ENCODE measurements around the gene MFSD2A.
"Not testable (repeated sequence)": the region's sequence is repeated elsewhere in the genome, so short reads cannot be mapped to it uniquely, and the experiment has no call there.

MFSD2A gene

DNA sequence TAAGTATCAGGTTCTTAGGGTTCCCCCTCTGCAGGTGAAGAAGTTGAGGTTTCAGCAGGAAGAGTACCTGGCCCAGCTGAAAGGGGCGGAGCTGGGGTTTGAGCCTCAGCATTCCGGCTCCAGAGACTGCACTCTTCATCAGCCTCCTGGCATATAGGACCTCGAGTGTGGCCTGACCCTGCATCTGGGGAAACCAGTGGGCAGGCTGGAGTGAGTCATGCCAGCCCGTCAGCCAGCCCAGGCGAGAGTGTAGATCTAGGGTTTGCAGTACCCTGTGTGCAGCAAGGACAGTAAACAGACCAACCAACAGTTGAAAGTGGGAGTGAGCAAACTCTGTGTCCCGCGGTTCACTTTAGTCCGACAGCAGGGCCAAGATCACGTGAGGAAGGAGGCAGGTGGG is 14.1 kb downstream of the MFSD2A start:
- DNase-seq (ENCODE audit: low read depth), result no peak

DNA sequence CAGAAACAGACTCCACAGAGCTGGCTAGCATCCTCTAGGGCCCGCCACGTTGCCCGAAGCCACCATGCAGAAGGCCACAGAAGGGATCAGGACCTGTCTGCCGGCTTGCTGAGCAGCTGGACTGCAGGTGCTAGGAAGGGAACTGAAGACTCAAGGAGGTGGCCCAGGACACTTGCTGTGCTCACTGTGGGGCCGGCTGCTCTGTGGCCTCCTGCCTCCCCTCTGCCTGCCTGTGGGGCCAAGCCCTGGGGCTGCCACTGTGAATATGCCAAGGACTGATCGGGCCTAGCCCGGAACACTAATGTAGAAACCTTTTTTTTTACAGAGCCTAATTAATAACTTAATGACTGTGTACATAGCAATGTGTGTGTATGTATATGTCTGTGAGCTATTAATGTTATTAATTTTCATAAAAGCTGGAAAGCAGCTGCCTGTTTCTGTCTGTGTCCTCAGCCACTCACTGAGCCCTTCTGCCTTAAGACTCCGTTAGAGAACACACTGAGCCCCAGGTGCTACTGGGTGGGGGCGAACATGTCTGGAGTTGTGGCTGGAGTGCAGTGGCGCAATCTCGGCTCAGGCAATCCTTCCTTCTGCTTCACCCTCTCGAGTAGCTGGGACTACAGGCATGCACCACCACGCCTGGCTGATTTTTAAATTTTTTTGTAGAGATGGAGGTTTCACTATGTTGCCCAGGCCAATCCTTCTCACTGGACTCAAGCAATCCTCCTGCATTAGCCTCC is 14.8 kb downstream of the MFSD2A start:
- no peak for DNase-seq (ENCODE audit: low read depth)

DNA sequence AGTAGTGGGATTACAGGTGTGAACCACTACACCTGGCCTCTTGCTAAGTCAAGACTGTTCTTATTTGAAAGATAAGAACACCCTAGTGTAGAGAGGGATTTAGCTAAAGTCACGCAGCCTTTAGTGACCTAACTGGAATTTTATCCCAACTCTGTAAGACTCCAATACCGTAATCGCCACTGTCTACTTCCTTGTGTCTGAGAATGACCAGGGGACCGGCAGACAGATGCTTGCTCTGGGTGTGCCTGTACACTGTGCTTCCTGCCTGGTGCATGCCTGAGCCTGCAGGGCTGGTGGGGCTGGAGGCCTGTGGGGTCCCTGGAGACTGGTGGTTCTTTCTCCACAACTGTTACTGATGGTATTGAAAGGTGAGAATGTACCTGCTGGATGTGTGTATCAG is 15.3 kb downstream of the MFSD2A start:
- DNase-seq (ENCODE audit: low read depth), result no peak

DNA sequence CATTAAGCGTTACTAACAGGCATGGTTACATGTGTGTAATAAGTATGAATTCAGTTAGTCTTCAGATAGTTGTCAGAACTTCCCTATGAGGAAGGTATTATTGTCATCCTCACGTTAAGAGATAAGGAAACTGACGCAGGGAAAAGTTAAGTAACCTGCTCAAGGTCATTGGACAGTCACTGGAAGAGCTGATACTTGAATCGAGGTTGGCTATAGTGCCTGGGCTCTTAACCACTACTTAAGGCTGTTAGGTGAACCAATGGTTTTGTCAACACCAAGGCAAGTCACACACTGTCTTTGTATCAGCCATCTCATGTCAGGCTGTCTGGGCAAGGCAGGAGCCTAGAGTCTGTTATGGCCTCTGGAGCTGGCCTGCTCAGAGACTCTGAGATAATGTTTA is 16.2 kb downstream of the MFSD2A start:
- no peak for DNase-seq (ENCODE audit: low read depth)

DNA sequence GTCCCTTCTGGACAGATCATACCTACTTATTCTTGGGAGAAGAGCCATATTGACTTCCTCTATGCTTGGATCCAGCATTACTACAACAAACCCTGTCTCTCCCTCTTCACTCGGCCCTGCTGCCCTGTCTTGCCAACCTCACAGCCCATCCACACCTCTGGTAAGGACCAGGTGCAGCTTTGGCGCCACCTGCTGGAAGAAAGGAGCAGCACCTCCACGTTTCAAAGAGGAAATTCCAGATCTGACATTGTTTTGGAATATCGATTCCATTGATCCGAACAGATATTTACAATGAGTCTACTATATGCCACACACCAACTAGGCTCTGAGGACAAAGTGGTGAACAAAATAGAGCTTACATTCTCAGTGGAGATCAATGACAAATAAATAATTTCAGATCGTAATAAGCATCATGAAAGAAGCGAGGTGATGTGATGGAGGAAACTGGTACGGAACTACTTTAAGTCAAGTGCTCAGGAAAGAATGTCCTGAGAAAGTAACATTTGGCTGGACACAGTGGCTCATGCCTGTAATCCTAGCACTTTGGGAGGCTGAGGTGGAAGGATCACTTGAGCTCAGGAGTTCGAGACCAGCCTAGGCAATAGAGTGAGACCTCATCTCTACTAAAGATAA is 18.7 kb downstream of the MFSD2A start:
- peak; percentile 61 for DNase-seq (ENCODE audit: low read depth)

DNA sequence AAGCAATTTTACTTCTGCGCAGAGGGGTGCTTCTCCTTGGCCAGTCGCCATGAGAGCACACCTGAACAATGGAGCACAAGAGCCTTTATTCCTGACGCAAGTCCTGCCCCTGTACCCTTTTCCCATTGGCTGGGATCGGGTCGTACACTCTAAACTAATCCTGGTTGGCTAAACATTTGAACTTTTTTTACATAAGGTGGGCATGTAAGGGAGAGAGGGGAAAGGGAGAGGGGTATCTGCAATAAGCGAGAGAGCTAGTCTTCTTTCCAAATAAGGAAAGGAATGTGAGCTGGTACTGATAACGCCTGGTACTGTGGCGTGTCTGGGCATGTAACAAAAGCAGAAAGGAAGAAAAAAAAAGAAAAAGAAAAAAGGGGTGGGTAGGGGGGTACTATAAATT is 21.8 kb downstream of the MFSD2A start:
- no peak for DNase-seq (ENCODE audit: low read depth)

DNA sequence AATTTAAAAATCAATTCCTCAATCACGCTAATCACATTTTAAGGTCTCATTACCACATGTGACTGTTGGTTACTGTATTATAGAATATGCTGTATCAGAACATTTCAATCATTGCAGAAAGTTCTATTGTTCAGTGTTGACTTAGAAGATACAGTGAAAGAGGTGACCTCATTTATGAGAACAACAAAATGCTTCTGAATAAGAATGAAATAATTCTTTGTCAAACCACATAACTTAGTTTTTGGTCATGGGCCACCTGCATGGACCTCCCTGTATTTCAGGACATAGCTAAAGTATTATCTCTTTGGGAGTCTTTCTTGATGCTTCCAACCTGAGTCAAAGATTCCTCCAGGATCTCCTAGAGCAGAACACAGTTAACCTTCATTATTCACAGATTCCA is 22.3 kb downstream of the MFSD2A start:
- DNase-seq (ENCODE audit: low read depth), result no peak

DNA sequence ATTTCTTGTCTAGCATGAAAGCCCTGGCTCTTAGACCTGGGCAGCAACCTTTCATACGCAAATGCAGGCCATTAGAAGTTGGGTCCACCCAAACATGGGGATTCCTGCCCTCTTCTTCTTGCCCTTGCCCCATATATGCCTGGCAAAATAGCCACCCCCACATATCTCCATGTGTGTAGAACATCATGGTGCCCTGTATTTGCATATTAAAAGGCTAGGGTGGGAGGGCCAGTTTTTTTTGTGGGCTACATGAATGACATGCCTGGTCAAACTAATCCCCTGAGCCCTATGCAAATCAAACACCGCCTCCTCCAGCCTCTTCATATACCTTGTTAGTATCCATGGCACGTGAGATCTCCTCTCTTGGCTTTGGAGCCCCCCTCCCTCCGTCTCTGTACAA is 24.7 kb downstream of the MFSD2A start:
- DNase-seq (ENCODE audit: low read depth), result no peak

DNA sequence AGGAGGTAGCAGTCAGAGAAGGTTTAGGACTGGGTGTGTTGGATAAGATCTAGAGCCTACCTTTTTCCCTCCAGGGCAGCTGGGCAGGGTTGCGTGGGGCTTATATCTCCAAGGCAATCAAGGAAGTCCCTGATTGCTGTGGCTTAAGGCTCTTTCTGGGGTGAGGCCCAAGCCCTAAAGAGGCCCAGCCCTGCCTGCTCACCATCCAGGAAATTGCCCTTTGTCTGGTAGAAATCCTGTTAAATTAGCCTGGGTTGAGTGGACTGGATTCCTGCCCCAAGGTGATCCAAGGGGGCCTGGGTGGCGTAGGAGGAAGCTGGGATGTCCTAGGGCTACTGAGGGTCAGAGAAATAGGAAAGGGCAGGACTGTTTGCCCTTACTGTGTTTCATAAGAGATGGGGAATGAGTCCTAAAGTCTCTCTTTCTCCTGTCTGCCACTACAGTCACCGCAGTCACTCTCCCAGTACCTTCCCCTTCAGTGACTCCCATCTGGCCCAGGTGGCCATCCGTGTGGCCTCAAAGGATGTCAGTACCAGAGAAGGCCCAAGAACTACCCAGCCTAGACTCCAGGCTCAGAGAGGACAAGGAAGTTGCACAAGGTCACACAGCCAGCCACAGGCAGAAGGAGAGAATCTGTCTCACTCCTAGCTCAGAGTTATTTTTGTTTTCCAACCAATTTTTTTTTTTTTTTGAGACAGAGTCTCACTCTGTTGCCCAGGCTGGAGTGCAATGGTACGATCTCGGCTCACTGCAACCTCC is 25.8 kb downstream of the MFSD2A start:
- no peak for DNase-seq (ENCODE audit: low read depth)

DNA sequence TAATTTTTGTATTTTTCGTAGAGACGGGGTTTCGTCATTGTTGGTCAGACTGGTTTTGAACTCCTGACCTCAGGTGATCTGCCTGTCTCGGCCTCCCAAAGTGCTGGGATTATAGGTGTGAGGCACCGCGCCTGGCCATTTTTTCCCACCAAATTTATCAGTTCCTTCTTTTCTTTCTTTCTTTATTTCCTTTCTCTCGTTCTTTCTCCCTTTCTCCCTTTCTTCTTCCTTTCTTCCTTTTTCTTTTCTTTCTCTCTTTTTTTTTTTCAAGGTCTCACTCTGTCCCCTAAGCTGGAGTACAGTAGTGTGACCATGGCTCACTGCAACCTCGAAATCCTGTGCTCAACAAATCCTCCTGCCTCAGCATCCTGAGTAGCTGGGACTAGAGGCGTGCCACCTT is 26.4 kb downstream of the MFSD2A start:
- DNase-seq (ENCODE audit: low read depth), result no peak

DNA sequence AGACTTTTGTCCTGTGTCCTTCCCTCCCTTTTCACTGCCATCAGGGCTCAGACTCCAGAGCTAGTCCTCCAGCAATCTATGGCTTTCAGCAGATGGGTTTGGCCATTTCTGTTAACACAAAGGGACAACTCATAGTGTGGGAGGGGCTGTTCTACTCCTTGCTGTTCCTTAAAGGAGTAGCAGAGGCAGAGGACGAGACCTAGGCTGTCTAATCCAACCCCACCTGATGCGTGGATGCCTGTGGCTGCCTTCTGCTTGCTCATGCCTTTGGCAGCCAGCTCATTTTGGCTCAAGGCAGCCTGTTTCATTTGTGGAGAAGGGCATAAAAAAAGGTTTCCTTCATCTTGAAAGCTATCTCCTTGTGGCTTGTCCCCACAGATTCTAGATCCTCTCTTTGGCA is 27.0 kb downstream of the MFSD2A start:
- no peak for DNase-seq (ENCODE audit: low read depth)

DNA sequence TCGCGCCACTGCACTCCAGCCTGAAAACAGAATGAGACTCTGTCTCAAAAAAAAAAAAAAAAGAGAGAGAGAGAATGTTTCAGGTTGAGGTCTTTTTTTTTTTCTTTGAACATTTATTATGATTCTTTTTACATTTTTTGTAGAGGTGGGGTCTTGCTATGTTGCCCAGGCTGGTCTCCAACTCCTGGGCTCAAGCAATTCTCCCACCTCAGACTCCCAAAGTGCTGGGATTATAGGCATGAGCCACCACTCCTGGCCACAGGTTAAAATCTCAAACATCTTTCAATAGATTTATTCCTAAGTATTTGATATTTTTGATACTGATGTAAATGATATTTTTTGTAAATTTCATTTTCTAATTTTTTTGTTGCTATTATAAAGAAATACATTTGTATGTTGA is 29.5 kb downstream of the MFSD2A start:
- DNase-seq (ENCODE audit: low read depth), result not testable (repeated sequence)

DNA sequence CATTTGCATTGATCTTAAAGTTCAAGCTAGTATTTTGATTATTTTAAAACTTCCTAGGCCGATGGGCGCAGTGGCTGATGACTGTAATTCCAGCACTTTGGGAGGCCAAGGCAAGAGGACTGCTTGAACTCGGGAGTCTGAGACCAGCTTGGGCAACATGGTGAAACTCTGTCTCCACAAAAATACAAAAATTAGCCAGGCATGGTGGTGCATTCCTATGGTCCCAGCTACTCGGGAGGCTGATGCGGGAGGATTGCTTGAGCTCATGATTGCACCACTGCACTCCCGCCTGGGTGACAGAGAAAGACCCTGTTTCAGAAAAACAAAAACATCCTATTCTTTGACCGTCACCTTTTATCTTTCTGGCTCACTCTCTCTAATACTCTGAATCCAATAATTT is 30.0 kb downstream of the MFSD2A start:
- no peak for DNase-seq (ENCODE audit: low read depth)

DNA sequence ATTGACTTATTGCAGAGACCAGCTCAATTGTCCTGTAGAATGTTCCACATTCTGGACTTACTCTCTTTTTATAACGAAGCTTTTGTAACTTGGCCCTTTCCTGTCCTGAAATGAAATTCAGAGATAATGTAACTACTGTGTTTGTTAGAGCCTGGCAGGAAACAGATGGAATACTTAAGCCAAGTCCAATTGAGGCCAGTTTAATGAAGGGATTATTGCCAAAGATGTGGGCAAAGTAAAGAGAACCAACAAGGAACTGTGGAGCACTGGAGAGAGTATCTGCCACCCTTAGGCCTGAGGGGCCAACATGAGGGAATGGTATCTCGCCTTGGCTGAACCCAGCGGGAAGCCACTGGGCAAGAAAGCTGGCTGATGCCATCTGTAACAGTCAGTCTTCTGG is 32.9 kb downstream of the MFSD2A start:
- DNase-seq (ENCODE audit: low read depth), result no peak

DNA sequence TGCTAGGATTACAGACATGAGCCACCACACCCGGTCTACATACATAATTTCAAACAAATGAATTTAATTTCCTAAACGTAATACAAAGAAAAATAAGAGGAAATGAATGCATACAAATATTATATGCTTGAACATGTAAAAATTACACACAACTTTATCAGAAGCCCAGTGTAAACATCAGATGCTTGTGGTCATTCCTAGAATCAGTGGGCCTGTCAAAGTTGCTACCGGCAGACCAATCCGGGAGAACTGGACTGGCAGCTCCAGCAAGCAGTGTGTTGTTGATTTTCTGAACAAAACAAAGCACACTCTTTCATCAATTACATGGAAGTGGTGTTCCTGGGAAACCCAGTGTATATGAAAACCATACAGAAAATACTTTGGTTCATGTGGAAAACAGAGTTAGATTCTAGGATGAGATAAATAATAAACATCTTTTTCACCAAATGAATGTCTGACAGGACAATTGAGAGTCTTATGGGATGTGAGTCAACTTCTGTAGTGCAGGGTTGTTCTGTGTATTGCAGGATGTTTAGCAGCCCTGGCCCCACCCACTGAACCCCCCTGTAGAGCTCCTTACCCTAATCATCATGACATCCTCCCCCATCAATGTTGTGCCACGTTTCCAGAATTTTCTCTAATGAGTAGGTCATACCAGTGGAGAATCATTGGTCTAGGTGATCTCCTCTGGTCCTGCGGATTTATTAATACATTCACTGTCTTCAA is 33.8 kb downstream of the MFSD2A start:
- no peak for DNase-seq (ENCODE audit: low read depth)

DNA sequence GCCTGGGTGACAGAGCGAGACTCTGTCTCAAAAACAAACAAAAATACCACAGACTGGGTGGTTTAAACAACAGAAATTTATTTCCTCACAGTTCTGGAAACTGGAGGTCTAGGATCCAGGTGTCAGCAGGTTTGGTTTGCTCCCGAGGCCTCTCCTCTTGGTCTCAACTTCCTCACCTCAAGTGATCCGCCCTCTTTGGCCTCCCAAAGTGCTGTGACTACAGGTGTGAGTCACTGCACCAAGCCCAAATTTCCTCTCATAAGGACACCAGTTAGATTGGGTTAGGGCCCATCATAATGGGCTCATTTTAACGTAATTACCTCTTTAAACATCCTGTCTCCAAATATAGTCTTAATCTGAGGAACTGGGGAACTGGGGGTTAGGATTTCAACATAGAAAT is 35.5 kb downstream of the MFSD2A start:
- DNase-seq (ENCODE audit: low read depth), result no peak

DNA sequence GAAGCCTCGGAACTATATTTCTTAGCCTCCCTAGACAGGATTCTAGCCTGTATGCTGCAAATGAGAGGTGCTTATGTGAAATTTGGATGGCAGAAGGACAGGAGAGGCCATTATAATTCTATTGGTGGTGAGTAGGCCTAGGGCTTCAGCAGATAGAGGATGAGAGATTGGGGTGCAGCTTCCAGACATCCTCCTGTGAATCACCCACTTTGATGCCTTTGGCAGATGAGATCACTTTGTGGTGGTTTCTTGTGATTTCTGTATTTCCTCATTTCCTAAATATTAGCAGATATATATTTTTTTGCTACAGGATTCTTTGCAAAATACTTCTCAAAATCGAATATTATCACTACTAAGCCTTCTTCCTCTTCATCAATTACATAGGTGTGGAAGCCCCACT is 37.3 kb downstream of the MFSD2A start:
- DNase-seq (ENCODE audit: low read depth), result no peak

DNA sequence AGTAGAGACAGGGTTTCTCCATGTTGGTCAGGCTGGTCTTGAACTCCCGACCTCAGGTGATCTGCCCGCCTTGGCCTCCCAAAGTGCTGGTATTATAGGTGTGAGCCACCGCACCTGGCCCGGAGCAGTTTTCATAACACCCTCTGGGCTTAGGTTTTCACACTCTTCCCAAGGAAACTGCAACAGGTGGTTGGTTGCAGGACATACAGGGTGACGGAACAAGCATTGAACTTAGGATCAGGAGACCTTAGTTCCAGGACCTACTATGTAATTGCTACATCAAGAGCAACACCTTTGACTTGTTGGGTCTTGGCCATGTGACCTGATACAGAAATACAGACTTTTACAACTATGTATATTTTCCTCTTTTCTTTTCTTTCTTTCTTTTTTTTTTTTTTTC is 37.9 kb downstream of the MFSD2A start:
- DNase-seq (ENCODE audit: low read depth), result no peak

DNA sequence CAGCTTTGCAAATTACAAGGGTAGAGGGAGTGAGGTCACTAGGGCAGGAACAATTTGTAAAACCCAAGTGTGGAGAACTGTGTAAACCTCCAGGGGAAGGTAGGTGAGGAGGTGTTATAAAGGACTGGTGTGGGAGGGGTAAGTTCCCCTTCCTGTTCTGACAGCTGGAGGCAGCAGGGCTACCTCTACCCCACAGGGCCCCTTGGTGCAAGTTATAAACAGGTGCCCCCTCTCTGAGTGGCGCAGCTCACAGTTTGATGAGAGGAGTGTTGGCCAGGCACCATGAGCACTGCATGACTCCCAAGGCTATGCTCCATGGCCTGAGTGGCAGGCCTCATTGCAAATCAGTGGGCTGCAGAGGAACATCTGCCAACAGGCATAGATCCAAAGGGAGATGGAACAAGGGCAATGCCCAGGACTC is 41.0 kb downstream of the MFSD2A start:
- DNase-seq (ENCODE audit: low read depth), result no peak

DNA sequence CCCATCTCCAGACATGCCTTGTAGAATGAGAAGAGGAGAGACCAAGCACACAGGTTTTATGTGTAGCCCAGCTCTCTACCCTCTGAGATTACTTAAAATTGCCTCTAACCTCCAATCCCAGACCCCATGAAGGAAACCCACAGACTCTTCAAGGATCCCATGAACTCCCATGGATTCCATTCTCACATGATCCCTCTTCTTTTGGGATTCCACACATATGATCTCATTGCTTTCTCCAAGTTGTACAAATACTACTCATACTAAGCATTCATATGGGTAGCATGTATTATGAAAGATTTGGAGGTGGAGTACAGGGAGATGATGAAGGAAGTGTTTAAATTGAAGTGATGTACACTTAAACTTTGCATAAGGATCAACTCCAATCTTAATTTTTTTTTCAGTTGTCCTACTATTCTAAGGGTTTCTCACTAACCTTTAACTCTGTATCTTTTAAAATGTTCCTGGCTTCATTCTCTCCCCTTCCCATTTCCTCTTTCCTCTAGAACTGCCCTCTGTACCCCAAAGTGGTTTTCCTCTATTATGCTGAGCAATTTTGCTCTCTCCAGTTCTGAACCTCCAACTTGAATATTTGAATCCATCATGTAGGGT is 41.6 kb downstream of the MFSD2A start:
- DNase-seq (ENCODE audit: low read depth), result no peak

DNA sequence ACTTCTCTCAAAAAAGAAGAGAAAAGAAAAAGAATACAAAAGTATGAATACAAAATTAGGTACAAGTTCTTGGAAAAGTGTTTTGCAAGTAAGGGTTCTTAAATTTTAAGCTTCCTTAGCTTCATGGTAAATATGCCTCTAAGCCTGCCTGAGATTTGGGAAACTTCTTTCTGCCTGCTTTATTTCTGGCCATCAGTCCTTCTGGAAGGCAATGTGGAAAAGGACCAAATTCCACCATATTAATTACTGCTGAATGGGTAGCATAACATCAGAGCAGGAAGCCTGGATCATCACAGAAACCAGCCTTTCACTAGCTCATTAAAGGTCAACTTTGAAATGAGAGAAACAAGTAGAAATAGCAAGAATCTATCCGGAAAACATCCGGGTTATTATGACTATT is 46.5 kb downstream of the MFSD2A start:
- no peak for DNase-seq (ENCODE audit: low read depth)
